Vagina (tissue), 2 donors: Measurements from ENCODE around the gene RHOT2. TPM values are rescaled to one million over a fixed set of nuclear protein-coding genes. Genes with fewer than 3 reads are reported as not detected.

Experiments
- DNase-seq, 2 donors: peaks; one replicate each; pipeline ENCODE4 v3.0.0-alpha.2; 2017; ENCODE audit errors: extremely low spot score in 2 of 2
- H3K27ac ChIP-seq: fragments of 200-600 bp; sonication (generic); one replicate; pipeline ENCODE4 v1.5.1; 2019
- H3K27me3 ChIP-seq: fragments of 200-600 bp; sonication (generic); one replicate; pipeline ENCODE4 v1.5.1; 2019
- H3K36me3 ChIP-seq, 2 donors: fragments of 200-600 bp; sonication (generic); one replicate each; pipeline ENCODE4 v1.5.1; 2017 to 2019
- H3K4me1 ChIP-seq: fragments of 200-600 bp; sonication (generic); one replicate; pipeline ENCODE4 v1.5.1; 2019
- H3K4me3 ChIP-seq, 2 donors: fragments of 200-600 bp; sonication (generic); 1 replicate in 1 of 2; 2 replicates in 1 of 2; pipeline ENCODE4 v1.5.1; 2016 to 2019
- H3K9me3 ChIP-seq: fragments of 200-600 bp; sonication (generic); one replicate; pipeline ENCODE4 v1.5.1; 2019
- CTCF ChIP-seq, 3 experiments: fragments of 450-650 bp in 2 of 3; fragments of 200-600 bp in 1 of 3; sonication (generic) in 1 of 3; IDR thresholded peaks; one replicate each; pipeline ENCODE4 v1.5.1; 2017 to 2019; ENCODE audit warnings: antibody characterized with exemption in 3 of 3, mild to moderate bottlenecking in 2 of 3, moderate library complexity in 2 of 3
- POLR2A ChIP-seq, 2 donors: fragments of 450-650 bp; IDR thresholded peaks; one replicate each; pipeline ENCODE4 v1.6.1; 2017; ENCODE audit warnings: antibody characterized with exemption in 2 of 2, mild to moderate bottlenecking in 2 of 2, moderate library complexity in 2 of 2
- POLR2AphosphoS5 ChIP-seq, 2 donors: sonication (generic); formaldehyde crosslinking; IDR thresholded peaks; one replicate each; pipeline ENCODE4 v1.9.0; 2017; ENCODE audit warnings: antibody characterized with exemption in 2 of 2, mild to moderate bottlenecking in 2 of 2, low read depth in 1 of 2; ENCODE audit not compliant: insufficient read depth in 1 of 2
- intact Hi-C: fragments of 100-400 bp; cut with DNase I; formaldehyde crosslinking; loops from one replicate; pipeline ENCODE4 v1.15.1; 2023
- total RNA-seq: library from RNA; depleted of rRNA; stranded (reverse); fragments of >200 nt; gene quantifications from one replicate; pipeline ENCODE4 v1.2.3, GENCODE V29; 2016

Gene RHOT2
- total RNA-seq, 1 donor from 2014 or later = 91.1 TPM

GRCh38 chr16:622920-623280 is 45.0 kb upstream of the RHOT2 start:
- intact Hi-C loops = no loop called here
- TF ChIP-seq POLR2A (IDR thresholded peaks at IDR 0.05) (no peak), POLR2AphosphoS5 (IDR thresholded peaks at IDR 0.05; ENCODE audit: insufficient read depth in 1 of 2, low read depth in 1 of 2) (no peak), CTCF (IDR thresholded peaks at IDR 0.05) (no peak)
- Histone ChIP-seq H3K27ac (peak overlapping the region; percentile 81), H3K36me3 (no peaks in the 10 kb centered on the region), H3K4me1 (peaks cover 42% of the 10 kb centered on the region), H3K27me3 (no peaks in the 10 kb centered on the region), H3K9me3 (no peaks in the 10 kb centered on the region), H3K4me3 (peak overlapping the region in 1 of 2 donors; percentile 7)
- no peak for DNase-seq

- Histone ChIP-seq H3K9me3 (no peaks in the 10 kb centered on the region), H3K4me3 (no peak overlapping the region), H3K27ac (no peak overlapping the region), H3K36me3 (no peaks in the 10 kb centered on the region), H3K27me3 (no peaks in the 10 kb centered on the region), H3K4me1 (peaks cover 45% of the 10 kb centered on the region)
- no peak for DNase-seq
- intact Hi-C loops = no loop called here
- TF ChIP-seq POLR2A (IDR thresholded peaks at IDR 0.05) (no peak), POLR2AphosphoS5 (IDR thresholded peaks at IDR 0.05; ENCODE audit: insufficient read depth in 1 of 2, low read depth in 1 of 2) (no peak), CTCF (IDR thresholded peaks at IDR 0.05) (no peak)
Measured at GRCh38 chr16:624526-625070, 43.3 kb upstream of the RHOT2 start.

GRCh38 chr16:625117-625976 is 42.6 kb upstream of the RHOT2 start:
- Histone ChIP-seq H3K9me3 (no peaks in the 10 kb centered on the region), H3K36me3 (no peaks in the 10 kb centered on the region), H3K27ac (peak overlapping the region; percentile 82), H3K4me3 (no peak overlapping the region), H3K4me1 (peaks cover 53% of the 10 kb centered on the region), H3K27me3 (no peaks in the 10 kb centered on the region)
- no peak for TF ChIP-seq POLR2A (IDR thresholded peaks at IDR 0.05)
- no peak for TF ChIP-seq POLR2AphosphoS5 (IDR thresholded peaks at IDR 0.05; ENCODE audit: insufficient read depth in 1 of 2, low read depth in 1 of 2)
- TF ChIP-seq CTCF (IDR thresholded peaks at IDR 0.05) = no peak
- intact Hi-C loops = no loop called here
- DNase-seq = no peak

GRCh38 chr16:625977-626765 is 41.8 kb upstream of the RHOT2 start:
- peak overlapping the region; percentile 82 for H3K27ac ChIP-seq
- intact Hi-C loops = no loop called here

More at GRCh38 chr16:625977-626765, 41.8 kb upstream of the RHOT2 start:
- H3K27me3 ChIP-seq = no peaks in the 10 kb centered on the region
- H3K36me3 ChIP-seq = no peaks in the 10 kb centered on the region
- H3K9me3 ChIP-seq = no peaks in the 10 kb centered on the region
- TF ChIP-seq POLR2AphosphoS5 (IDR thresholded peaks at IDR 0.05; ENCODE audit: insufficient read depth in 1 of 2, low read depth in 1 of 2) = no peak
- no peak for TF ChIP-seq CTCF (IDR thresholded peaks at IDR 0.05)
- TF ChIP-seq POLR2A (IDR thresholded peaks at IDR 0.05) = no peak
- H3K4me3 ChIP-seq = no peak overlapping the region
- H3K4me1 ChIP-seq = peaks cover 57% of the 10 kb centered on the region
- DNase-seq = no peak
